ENCODE data around the gene FCHSD2.

DNA sequence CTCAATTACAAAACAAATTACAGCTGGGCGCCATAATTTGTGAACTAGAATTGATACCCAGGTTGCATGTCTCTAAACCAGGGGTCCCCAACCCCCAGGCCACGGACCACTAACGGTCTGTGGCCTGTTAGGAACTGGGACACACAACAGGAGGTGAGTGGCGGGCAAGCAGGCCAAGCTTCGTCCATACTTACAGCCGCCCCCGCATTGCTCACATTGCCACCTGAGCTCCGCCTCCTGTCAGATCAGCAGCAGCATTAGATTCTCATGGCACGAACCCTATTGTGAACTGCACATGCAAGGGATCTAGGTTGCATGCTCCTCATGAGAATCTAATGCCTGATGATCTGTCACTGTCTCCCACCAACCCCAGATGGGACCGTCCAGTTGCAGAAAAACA, 12.9 kb downstream of the FCHSD2 start:
- no peak for TF ChIP-seq EZH2 (IDR thresholded peaks at IDR 0.05; ENCODE audit: low read length, unreplicated experiment)
- TF ChIP-seq, protein P1, sequence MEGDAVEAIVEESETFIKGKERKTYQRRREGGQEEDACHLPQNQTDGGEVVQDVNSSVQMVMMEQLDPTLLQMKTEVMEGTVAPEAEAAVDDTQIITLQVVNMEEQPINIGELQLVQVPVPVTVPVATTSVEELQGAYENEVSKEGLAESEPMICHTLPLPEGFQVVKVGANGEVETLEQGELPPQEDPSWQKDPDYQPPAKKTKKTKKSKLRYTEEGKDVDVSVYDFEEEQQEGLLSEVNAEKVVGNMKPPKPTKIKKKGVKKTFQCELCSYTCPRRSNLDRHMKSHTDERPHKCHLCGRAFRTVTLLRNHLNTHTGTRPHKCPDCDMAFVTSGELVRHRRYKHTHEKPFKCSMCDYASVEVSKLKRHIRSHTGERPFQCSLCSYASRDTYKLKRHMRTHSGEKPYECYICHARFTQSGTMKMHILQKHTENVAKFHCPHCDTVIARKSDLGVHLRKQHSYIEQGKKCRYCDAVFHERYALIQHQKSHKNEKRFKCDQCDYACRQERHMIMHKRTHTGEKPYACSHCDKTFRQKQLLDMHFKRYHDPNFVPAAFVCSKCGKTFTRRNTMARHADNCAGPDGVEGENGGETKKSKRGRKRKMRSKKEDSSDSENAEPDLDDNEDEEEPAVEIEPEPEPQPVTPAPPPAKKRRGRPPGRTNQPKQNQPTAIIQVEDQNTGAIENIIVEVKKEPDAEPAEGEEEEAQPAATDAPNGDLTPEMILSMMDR (conservative IDR thresholded peaks at IDR 0.05; ENCODE audit: low read depth, low read length): no peak
